ENCODE results near the gene RNF207. TPM values are rescaled to one million over a fixed set of nuclear protein-coding genes. Genes with fewer than 3 reads are reported as not detected.

The RNF207 gene
- polyA plus RNA-seq, 1 of the 3 experiments (the other 2 are of a cell fraction): 25.4 TPM

DNA sequence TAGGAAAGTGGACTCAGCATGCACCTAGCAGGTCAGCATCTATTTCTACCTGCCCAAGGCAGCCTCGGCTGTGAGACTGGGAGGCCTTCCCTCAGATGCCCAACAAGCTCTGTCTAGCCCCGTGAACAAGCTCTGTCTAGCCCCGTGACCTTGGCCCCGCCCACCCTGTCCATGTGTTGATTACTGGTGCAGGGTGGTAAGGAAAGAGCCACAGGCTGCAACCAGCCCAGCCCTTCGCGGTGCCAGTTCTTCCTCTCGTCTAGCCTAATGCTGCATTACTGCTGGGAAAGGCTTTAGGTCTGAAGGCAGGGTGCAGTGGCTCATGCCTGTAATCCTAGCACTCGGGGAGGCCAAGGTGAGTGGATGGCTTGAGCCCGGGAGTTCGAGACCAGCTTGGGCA, 52.8 kb downstream of the RNF207 start:
- Histone ChIP-seq H3F3A (replicated peaks; ENCODE audit: insufficient read depth) (no peaks in the 10 kb centered on the region), H3K27me3 (ENCODE audit: insufficient read depth) (no peaks in the 10 kb centered on the region), H3K27ac (ENCODE audit: low read depth in 2 of 2, low read length in 1 of 2) (no peak overlapping the region), H3K36me3 (replicated peaks in 1 of 2; ENCODE audit: control insufficient read depth in 1 of 2, insufficient read depth in 2 of 2, low read length in 1 of 2) (no peaks in the 10 kb centered on the region), H3K79me2 (ENCODE audit: insufficient read depth) (no peaks in the 10 kb centered on the region), H3K9me3 (no peaks in the 10 kb centered on the region), H4K20me1 (ENCODE audit: insufficient read depth) (no peaks in the 10 kb centered on the region), H3K4me3 (ENCODE audit: low read depth in 2 of 2, low read length in 1 of 2) (no peak overlapping the region), H3K4me1 (ENCODE audit: control insufficient read depth in 1 of 2, insufficient read depth in 2 of 2, low read depth in 1 of 2, low read length in 1 of 2) (peaks cover 0 to 27% of the 10 kb centered on the region in 2 experiments; a peak in 1 of 4 replicates), H3K9ac (no peak overlapping the region), H3K9me2 (no peaks in the 10 kb centered on the region), H2AFZ (ENCODE audit: low read depth) (no peak overlapping the region), H3K4me2 (no peak overlapping the region)
- ChIA-PET CTCF (interaction anchor here (0.6 to 5.8 kb wide), 7 partner anchors 12 to 85 kb away, joined by 3 to 68 read pairs (median 4); no protein-coding TSS in a partner anchor), POLR2A (no interaction called here)
- TF ChIP-seq FOXJ3 (CRISPR knock-in tag; IDR thresholded peaks at IDR 0.05) (no peak), CTCF (IDR thresholded peaks at IDR 0.05) (no peak), CHD2 (IDR thresholded peaks at IDR 0.05; ENCODE audit: low read length, partially characterized antibody) (no peak), EZH2phosphoT487 (IDR thresholded peaks at IDR 0.05; ENCODE audit: borderline replicate concordance, low read depth) (no peak), GABPA (IDR thresholded peaks at IDR 0.05; ENCODE audit: low read depth) (no peak), TAF1 (IDR thresholded peaks at IDR 0.05; ENCODE audit: borderline replicate concordance, low read depth, low read length) (no peak), FOXM1 (IDR thresholded peaks at IDR 0.05; ENCODE audit: low read depth) (no peak), GATA2 (CRISPR knock-in tag; IDR thresholded peaks at IDR 0.05) (no peak), ZBTB33 (IDR thresholded peaks at IDR 0.05; ENCODE audit: borderline replicate concordance, low read depth) (no peak), RFX5 (IDR thresholded peaks at IDR 0.05; ENCODE audit: low read length) (no peak), FOSL2 (IDR thresholded peaks at IDR 0.05; ENCODE audit: borderline replicate concordance, low read depth) (no peak), IRF3 (IDR thresholded peaks at IDR 0.05; ENCODE audit: low read depth, low read length) (no peak), POLR2AphosphoS5 (IDR thresholded peaks at IDR 0.05; ENCODE audit: low read depth, low read length) (no peak), RXRA (IDR thresholded peaks at IDR 0.05; ENCODE audit: borderline replicate concordance, low read depth) (no peak)
- TF ChIP-seq, protein P1, sequence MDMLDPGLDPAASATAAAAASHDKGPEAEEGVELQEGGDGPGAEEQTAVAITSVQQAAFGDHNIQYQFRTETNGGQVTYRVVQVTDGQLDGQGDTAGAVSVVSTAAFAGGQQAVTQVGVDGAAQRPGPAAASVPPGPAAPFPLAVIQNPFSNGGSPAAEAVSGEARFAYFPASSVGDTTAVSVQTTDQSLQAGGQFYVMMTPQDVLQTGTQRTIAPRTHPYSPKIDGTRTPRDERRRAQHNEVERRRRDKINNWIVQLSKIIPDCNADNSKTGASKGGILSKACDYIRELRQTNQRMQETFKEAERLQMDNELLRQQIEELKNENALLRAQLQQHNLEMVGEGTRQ (IDR thresholded peaks at IDR 0.05; ENCODE audit: borderline replicate concordance, low read depth, low read length): no peak
- TF ChIP-seq, protein P2, sequence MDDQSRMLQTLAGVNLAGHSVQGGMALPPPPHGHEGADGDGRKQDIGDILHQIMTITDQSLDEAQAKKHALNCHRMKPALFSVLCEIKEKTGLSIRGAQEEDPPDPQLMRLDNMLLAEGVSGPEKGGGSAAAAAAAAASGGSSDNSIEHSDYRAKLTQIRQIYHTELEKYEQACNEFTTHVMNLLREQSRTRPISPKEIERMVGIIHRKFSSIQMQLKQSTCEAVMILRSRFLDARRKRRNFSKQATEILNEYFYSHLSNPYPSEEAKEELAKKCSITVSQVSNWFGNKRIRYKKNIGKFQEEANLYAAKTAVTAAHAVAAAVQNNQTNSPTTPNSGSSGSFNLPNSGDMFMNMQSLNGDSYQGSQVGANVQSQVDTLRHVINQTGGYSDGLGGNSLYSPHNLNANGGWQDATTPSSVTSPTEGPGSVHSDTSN (IDR thresholded peaks at IDR 0.05): no peak
- no peak for DNase-seq
- 93% methylated on average over 6 of the region's 10 CpGs for WGBS (ENCODE audit: low lambda C conversion rate)

Data from SK-N-SH (cell line).